ENCODE measurements around the gene MAVS.

DNA sequence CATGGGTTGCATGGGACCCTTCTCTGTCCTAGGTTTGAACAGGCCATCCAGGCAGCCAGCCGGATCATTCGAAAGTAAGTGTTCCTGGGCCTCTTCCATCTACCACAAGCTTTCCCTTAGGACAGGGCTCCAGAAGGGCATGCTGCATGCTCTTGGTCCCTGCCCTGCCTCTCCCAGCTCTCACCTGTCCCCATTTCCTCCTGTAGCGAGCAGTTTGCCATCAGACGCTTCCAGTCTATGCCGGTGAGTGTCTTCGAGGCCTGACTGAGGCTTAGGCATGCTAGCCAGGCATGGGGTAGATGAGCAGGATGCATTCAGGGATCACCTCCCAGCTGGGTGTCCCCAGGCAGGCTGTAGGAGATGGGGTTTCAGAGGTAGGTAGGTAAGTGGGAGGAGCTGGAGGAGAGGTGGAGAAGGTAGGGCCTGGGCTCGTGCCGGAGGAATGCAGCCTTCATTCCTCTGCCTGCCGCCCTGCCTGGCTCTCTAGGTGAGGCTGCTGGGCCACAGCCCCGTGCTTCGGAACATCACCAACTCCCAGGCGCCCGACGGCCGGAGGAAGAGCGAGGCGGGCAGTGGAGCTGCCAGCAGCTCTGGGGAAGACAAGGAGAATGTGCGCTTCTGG lies 46.3 kb upstream of the MAVS start:
- TF ChIP-seq SIN3A (IDR thresholded peaks at IDR 0.05; ENCODE audit: borderline replicate concordance, insufficient read depth, low read depth, low read length): no peak
- no peak for TF ChIP-seq POLR2AphosphoS5 (IDR thresholded peaks at IDR 0.05; ENCODE audit: low read depth, low read length)

Measured in Panc1 (cell line).